HG03558 (cell line): ENCODE measurements around the gene NTM.

Source experiments
- ATAC-seq: cut with Tn5 transposase; IDR thresholded peaks from one replicate; pipeline ENCODE4 v1.9.1; 2021; ENCODE audit warnings: moderate number of reproducible peaks; ENCODE audit not compliant: unreplicated experiment; ENCODE audit errors: extremely low read depth

NTM gene

DNA sequence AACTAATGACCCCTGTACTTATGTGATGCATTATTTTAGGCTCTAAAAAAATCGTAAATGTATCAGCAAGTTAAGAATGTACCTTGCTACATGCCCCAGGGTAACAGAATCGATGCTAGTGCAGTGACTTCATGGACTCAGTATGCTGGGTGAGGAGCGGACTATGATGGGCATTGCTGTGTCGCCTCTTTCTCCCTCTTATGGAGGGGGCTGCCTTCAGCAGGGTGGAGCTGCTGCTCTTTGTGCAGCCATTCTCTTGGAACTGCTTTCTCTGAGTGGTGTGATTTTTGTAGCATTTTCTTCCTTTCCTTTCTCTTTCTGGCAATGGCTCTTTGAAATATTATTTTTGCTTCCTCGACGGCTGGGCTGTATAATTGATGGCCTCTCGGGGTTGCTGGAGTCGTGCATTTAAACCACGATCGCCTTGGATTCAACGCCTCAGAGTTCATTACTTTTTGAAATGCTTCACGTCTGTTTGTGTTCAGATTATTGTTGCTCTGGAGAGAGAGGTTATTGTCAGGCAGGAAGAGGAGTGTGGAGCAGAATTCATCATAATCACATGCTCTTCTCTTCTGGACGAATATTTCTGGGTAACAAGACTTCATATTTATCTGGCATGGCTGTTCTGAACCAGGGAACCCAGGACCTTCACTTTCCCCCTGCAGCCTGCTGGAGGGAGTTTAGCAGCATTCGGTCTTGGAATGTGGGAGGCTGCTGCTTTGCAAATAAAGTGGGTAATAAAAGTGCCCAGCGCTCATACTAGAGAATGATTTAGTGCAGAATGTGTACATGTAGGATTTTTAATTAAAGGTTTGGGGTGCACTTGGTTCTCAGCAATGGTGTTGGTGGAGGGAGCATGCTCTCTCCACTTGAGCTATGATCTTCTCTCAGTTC, 804.2 kb downstream of the NTM start:
- ATAC-seq = no peak

DNA sequence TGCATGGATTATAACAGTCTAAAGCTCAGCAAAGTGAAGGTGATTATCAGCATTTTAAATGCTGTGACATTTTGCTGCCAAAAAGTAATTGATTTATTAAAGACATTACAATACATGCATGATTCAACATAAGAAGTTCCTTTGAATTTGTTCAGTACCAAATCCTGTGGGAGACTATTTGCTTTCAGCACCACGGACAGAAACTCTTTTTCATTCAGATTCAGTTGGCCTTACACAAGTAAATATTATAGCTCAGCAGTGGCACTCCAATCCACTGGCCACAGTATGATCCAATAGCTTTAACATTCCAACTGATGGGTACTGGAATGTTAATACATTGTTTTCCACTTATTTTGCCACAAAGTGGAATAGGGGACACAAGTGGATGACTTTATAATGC, 806.7 kb downstream of the NTM start:
- no peak for ATAC-seq

DNA sequence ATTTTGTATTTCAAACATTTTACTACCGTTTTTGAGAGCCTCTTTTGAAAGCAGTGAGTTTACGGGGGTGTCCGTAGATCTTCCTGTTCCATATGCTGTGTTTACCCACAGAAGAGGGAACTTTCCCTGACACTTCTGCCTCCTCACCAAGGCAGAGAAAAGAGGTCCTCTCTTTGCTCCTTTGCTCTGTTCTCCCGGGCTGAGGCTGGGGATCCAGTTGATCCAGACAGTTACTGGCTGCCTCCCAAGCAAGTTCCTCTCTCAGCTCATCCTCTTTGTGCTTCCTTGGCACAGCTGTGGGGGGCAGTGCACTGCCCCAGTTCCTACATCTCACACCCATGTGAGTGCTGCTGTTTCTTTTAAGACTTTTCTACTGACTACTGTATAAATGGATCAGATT, 813.7 kb downstream of the NTM start:
- no peak for ATAC-seq

DNA sequence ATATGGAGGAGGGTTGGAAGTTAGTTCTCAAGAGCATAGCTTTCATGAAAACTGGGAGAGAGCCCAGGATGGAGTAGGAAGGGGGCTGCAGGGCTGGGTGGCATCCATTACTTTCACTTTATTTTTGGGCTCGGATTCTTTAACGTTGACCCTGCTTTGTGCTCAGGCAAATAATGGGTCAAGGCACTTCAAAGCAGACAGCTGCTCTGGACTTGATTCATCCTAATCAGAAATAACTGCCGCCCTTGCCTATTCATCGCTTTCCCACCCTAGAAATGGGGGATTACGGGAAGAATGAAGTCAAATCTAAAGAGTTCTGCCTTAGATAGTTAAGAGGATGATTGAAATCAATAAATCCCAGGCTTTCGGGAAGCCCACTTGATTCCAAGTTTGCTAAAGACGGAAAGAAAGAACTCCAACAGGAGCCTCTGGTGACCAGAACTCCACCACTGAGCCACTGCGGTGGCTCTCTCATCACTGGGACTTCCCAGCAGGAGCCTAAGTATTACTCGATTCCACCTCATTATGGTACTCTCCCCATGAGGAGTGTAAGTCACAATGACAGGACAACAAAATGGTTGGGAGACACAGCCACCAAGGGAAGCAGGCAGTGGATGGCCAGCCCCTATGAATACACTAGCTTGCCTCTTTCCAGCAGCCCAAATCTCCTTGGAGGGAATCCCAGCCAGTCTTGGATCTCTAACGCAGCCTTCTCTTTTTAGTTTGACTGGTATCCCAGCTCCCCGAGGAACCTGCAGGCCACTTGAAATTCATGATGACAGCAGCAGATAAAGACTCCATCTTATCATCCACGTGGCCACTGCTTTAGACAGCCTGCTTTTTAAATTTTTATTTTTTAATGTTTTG, 815.5 kb downstream of the NTM start:
- no peak for ATAC-seq

DNA sequence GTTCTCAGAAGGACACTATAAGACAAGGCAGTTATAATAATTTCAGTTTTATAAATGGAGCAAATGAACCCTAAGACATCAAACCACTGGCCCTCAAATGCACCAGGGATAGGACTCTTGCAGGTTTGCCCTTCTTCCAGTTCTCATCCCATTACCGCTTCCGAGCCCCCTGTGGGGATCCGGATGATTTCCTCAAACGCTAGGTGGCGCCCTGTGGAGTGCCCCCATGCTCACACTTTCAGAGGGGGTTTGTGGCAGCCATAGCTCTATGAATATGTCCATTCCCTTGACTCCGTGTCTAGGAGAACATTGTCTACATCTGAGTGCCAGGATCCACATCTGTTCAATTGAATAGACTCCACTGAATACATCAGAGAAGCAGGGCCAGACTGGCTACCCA, 816.3 kb downstream of the NTM start:
- ATAC-seq = no peak

DNA sequence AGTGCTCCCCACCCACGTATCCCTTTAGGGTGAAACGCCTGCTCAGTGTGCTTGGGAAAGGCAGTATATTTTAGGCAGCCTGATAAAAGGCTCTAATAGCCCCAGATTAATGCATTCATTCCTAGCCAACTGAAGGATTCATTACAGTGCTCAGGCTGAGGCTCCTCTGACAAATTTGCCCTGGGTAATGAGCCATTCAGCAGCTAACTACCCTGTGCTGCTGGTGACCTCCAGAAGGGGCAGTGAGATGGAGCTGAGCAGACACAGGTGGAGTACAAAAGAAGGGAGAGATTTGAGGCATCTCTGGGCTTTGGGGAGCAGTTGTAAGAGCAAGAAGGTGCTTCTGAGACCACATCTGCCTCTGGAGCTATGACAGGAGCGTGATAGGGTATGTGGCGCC, 817.0 kb downstream of the NTM start:
- no peak for ATAC-seq

DNA sequence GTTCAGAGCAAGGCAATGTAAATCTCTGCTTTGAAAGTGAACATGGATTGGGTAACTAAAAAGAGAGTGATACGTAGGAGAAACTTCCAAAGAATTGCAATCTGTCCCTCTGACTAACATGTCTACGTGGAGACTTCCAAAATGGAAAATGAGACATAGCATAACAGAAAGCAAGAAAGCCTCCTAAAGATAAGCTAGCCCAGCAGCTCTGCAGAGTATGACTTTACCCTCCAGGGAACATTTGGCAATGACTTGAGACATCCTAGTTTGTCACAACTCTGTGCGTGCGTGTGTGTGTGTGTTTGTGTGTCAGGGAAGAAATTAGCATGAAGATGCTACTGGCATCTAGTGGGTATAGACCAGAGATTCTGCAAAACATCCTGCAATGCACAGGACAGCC, 817.4 kb downstream of the NTM start:
- ATAC-seq = no peak

DNA sequence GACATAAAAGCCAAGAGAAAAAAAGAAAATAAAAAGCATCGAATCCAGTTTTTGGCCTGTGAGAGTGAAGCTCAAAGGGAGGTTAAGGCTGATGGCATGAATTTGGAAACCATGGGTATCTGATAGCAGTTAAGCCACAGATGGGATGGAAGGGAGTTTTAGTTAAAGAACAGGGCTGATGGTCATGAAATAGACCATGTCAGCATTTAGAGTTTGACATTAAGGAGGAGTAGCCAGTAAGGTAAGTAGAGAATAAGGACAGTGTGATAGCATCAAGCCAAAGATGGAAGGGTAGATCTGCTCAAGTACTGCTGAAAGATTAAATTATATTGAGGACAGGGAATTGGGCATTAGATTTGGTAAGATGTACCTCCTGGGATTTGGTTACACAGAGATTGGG, 826.5 kb downstream of the NTM start:
- no peak for ATAC-seq

DNA sequence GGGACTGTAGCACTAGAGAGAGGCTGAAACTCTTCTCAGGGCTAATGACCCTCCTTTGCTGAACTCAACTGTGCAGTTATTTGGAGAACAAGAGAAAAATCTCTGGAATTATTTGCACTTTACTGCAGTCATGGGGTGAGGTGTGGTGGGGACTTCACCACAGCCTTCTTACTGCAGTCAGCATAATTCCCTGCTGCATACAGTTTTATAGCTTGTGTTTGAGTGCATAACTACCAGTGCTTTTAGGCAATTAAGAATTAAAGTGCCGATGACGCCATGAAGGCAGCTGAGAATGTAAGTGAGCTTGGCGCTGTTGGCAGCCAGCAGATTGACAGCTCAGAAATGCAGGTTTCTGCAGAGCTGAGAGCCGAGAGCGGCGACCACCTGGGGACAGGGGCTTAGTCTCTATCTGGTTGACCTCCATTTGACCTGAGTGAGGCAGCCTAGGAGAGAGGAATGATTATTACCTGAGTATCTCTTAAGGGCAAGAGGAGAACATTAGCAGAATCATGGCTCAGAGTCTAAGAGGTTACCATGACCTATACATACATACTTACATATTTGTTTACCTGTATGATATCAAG, 830.0 kb downstream of the NTM start:
- no peak for ATAC-seq

DNA sequence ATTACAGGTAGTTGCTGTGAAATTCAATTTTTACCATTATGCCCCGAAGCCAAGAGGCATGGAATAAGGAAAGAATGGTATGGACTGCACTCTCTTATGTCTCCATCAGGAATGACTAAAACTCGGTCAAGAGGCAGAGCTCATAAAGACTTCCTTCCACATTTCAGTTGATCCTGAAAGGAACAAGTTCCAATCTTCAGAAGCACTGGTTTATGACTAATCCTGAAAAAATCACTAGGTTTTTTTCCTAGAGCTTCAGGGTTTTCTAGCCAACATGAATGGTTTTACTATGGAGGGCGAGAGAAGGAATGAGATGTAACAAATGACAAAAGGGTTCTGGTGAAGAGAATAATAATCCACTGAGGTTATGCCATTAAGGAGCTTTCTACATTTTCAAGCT, 832.2 kb downstream of the NTM start:
- ATAC-seq = no peak

DNA sequence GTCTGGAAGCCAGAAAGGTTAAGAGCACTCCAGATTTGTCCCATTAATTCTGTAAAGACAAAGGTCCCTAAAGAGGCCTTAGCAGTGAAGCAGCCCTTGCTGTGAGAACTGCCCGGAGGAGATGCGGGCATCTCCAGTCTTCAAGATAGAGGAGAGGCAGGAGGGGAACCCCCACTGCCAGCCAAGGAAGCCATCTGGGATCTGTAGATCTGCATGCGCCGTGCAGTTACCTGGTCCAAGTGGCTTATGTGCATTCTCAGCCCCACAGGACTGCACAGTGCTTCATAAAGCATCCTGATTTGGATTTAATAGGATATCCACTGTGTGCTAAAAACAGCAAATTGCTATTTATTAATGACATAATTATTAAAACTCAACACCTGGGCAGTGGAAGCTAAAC, 834.6 kb downstream of the NTM start:
- ATAC-seq = no peak

DNA sequence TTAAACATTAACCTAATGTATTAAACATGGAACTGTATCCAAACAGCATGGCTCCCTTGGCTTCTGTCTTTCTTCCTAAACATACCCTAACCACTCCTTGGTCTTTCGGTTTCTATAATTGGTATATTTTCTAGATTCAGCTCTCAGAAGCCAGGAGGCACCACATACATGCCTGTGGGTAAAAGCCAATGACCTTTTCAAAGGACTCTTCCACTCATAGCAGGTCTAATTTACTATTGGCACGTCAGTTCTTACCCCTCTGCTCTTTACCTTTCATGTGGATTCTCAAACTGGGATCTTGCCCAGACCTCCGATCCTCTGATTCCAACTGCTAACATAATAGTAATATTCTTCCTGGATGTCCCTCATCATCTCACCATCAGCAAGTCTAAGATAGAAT, 835.1 kb downstream of the NTM start:
- ATAC-seq = no peak

DNA sequence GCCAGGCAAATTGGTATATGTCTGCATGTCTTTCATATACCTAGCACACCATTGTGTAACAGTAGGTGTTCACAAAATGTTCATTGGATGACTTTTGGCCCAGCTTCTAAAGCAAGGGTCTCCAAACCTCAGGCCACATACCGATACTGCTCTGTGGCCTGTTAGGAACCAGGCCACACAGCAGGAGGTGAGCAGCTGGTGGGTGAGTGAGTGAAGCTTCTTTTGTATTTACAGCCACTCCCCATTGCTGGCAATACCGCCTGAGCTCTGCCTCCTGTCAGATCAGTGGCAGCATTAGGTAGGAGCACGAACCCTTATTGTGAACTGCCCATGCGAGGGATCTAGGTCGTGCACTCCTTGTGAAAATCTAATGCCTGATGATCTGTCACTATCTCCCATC, 836.6 kb downstream of the NTM start:
- no peak for ATAC-seq

DNA sequence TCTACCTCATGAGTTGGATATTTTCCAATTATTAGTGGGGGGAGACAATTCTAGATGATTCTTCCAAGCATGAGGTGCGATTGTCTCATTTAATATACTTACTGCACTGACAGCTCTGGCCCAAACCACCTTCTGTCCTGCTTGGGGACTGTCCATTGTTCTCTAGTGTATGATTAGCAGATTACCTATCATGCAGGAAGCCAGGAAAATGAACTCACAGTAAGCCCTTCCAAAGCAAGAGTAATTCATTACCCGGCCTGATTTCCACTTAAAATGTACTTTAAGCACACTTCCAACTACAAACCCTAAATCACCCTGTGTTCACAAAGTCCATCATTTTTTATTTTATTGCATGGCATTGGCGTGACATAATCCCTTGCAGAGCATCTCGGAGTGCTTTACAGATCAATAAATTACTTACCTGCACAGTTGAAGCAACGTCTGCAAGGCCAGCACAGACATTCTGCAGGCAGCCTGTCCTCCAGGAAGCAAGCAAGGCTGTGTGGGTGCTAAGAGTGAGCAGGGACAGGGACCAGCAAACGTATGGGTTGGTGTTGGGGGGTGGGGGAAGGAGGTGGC, 838.2 kb downstream of the NTM start:
- ATAC-seq = no peak

DNA sequence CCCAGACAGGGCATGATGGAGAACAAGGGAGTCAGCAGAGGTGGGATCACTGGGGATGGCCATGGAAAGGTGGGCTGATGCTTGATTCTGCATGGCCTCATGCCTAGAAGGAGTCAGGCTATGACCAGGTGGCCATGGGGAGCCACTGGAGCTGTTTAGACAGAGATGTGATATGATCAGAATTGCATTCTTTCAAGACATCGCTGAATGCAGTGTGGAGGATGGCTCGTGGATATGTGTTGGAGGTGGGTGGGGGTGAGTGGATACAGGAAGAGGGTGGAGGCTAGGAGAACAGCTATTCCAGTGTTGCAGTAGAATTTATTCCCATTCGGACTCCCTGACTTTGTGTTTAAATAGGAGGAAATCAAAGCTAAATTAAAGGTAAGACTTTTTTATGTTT, 841.1 kb downstream of the NTM start:
- ATAC-seq = no peak

DNA sequence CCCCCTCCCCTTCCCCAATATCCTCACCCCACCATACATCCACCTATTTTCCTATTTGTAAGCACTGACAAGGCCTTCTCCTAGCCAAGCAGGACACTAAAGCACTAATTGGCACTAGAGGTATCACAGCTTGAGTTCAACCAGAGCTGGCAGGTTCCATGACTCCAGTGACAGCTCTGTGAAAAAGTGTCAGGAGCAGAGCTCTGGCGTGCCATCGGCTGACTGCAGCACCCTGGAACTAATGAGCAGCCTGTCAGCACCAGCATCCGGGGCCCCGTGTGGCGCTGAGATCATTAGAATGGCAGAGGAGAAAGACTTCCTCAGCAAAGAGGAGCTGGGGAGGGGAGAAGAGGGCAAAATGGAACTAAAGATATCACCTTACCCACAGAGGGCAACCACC, 847.4 kb downstream of the NTM start:
- ATAC-seq = no peak

DNA sequence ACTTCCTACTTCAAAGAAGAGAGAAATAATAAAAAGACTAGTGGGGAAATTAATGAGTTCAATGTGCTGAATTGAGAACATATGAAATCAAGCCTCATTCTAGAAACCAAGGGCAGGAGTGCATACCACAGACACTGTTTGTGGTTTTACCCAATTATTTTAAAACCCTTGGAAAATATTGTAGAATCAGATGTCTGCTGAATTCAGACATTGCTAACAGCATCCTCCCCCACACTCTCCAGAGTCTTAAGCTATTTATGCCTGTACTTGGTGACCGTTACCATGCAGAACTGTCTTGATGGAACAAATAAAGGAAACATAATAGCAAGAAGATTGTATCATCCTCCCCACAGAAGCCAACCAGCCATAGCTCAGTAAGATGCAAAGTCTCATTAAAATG, 850.1 kb downstream of the NTM start:
- no peak for ATAC-seq

DNA sequence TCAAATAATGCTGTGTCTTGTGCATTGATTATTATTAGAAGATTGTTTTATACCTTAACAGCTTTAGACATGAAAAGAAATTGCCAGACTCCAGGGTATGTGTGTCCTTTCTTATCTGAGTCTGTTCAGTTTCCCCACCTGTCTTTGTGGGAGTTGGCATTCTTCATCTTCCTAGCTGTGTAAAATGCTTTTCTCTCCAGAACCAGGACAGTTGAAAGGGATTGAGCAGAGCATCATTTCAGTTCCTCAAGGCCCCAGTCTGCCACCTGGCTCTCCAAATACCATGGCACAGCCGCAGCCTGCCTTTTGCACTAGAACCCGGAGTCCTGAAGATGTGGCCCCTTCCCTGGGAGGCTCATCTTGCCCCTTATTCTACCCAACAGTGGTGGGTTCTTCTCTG, 851.9 kb downstream of the NTM start:
- ATAC-seq = no peak

DNA sequence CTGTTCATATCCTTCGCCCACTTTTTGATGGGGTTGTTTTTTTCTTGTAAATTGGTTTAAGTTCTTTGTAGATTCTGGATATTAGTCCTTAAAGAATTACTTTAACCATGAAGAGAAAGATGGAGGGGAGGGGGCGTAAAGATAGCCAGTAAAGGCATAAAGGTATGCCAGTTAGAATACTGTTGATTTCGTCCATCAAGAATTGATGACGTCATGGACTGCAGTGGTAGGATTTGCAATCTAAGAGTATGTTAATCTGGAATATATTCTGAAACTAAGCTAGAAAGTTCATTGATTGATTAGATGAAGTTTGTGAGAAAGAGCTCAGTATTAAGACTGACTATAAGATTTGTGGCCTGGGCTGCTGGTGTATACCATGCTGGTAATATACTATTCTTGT, 856.1 kb downstream of the NTM start:
- no peak for ATAC-seq

DNA sequence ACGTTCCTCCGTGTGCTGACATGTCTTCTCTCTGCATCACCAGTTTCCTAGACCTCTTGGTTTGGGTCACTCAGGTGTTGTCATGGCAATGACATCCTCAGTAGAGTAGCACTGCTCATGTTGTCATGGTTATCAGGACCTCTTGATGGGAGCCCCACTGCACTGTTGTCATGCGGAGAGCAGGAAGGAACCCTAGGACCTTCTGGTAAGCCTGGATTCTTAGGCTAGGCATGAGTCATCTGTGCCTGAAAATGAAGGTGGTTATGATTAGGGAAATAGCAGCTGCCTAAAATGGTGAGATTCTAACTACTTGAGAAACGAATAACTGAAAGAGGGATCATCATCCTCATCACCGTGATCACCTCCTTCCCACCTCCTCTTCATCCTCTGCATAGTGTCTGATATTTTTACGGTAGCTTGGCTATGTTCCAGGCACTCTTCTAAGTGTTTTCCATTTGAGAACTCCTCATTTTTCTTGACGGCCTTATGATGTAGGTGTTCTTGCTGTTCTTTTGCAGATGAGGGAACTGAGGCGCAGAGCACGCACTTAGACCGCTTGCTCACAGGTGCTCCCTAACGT, 858.4 kb downstream of the NTM start:
- no peak for ATAC-seq
